SK-N-SH treated with all-trans-retinoic acid at 6 μM for 48 hours (cell line): Measurements from ENCODE around the gene URB1.

ENCODE experiments used
- PATZ1 ChIP-seq: fragments of 250-450 bp; sonication (Bioruptor Pico); IDR thresholded peaks from 2 replicates; pipeline ENCODE4 v1.8.0; 2020; ENCODE audit warnings: mild to moderate bottlenecking, moderate library complexity, borderline replicate concordance
- RARB ChIP-seq: fragments of 250-450 bp; sonication (Bioruptor Pico); IDR thresholded peaks from 2 replicates; pipeline ENCODE4 v1.8.0; 2021; ENCODE audit warnings: mild to moderate bottlenecking, moderate library complexity
- ZFP3 ChIP-seq: fragments of 250-450 bp; sonication (Bioruptor Pico); IDR thresholded peaks from 2 replicates; pipeline ENCODE4 v1.5.0; 2020; ENCODE audit warnings: mild to moderate bottlenecking, moderate library complexity
- ZNF565 ChIP-seq: fragments of 450-650 bp; formaldehyde crosslinking; conservative IDR thresholded peaks from 2 replicates; pipeline ENCODE4 v1.5.0; 2020; ENCODE audit warnings: low read depth, mild to moderate bottlenecking, moderate library complexity

DNA sequence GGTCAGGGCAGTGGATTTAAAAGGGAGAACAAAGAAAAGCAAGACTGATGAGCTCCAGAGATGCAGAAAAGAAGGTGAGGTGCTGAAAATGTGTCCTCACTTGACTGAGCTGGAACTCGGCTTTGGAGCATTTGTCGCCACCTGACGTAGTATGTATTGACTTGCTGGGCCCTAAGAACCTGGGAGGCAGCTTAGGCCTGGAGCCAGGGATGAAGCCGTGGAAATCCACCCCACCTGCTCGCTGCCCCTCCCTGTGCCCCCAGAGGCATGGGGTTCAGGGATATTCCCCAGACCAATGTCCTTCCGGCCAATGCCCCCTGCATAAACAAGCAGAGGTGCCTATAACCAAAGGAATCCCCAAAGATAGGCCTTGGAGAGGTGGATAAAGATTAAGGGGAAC is 79.8 kb downstream of the URB1 start:
- no peak for TF ChIP-seq RARB (CRISPR knock-in tag)
- TF ChIP-seq ZNF565 (CRISPR knock-in tag): no peak
- TF ChIP-seq ZFP3 (CRISPR knock-in tag): no peak
- TF ChIP-seq PATZ1 (CRISPR knock-in tag): no peak
